AML-193 (cell line): ENCODE measurements around the gene TBC1D8B.

Source experiments
- DNase-seq, 2 experiments: peaks; one replicate each; lab custom pipeline; 2025; lab: John Stamatoyannopoulos, UW

Gene TBC1D8B

DNA sequence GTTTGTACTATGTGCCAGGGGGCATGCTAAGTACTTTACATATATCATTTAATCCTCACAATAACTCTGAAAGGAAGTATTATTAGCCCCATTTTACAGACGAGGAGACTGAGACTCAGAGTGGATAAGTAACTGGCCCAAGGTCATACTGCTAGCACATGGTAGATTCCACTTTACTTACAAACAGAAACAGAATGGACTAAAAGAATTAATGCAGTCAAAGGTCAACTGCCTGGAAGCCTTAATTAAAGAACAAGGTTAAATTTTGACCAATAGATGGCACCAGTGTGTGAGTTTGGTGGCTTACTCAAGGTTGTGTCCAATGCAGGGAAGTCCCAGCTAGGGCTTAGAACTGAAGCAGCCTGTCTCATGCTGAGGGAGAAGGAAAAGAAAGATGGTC is 96.0 kb downstream of the TBC1D8B start:
- peak; percentile 8 to 41 for DNase-seq

DNA sequence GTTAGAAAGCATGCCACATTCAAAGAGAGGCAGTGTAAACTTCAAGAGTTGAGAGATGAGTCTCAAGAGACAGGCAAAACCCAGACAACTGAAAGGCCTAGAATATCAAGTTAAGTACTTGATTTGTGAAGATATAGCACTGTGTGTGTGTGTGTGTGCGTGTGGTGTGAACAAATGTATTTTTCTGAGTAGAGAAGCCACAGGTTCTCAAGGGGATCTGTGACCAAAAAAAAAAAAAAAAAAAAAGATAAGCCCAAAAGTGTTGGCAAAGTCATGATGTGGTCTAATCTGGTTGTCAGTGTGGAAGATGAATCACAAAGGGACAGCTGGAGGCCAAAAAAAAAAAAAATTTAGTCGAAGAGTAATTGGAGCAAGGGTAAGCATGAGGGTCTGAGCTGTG is 96.8 kb downstream of the TBC1D8B start:
- no peak for DNase-seq

DNA sequence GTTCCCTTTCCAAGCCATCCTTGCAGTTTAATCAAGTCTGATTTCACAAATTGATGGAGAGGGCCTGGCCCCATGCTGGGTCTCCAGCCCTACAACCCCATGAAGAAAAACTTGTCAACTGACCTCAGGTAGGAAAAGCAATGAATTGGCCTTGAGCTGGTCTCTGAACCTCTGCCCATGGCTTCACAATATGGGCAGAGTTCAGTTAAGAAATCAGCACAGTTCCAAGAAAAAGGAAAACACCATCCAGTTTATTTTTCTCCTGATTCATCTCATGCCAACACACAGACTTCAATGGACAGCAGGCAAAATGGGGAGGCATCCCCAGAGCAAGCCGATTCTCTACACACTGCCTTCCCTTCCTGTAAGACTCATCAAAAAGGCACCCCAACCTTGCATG is 97.4 kb downstream of the TBC1D8B start:
- no peak for DNase-seq

DNA sequence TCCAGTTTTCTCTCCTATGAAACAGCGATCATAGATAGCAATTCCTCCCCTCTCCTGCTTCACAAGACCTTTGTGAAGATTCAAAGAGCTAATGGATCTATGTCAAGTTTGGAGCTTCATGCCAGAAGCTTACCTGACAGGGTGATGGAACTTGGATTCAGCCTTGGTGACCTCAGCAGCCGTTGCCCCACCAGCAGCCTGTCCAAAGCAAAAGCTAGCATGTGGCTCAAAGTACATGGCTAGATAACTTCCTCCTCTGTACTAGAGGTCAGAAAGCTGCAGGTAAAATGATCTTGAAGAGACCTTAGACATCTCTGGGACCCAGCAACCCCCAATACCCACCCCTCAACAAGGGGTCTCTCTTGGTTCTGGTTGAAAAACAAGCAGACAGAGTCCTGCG is 98.9 kb downstream of the TBC1D8B start:
- DNase-seq, result no peak

DNA sequence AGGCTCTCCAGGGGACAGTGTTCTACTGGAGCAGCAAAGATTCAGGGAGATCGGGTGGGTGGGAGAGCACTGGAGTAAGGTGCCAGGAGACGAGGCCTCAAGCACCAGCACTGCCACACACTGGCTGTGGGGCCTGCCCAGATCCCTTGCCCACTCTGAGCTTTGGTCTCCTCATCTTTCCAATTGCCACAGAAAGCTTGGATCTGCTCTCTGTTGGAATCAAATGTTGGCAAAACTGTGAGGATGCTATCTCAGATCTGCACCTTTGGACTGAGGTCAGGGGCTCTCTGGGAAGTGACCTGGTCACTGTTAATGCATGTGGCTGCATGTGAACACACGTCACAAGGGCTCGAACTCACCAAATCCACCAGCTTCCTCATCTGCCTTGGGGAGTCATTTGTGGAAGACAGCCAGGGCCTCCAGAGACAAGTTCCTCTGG is 99.3 kb downstream of the TBC1D8B start:
- DNase-seq, result no peak

DNA sequence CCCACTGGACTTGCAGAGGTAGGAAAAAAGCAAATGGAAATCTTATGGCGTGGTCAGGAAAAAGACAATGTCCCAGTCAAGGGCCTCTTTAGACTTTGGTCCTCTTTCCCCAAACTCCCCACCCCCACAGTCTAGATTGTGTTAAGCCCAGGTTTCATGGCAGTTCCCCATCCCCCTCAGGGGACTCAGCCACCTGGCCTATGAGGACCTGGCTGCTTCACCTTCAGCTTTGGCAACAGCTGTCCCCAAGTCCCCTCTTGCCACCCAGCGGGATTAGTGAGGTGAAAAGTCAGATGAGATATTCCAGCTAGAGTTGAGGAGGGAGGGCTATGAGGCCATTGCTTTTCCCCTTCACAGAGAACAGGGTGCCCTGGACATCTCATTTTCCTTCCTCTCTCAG is 100.2 kb downstream of the TBC1D8B start:
- DNase-seq, result no peak

DNA sequence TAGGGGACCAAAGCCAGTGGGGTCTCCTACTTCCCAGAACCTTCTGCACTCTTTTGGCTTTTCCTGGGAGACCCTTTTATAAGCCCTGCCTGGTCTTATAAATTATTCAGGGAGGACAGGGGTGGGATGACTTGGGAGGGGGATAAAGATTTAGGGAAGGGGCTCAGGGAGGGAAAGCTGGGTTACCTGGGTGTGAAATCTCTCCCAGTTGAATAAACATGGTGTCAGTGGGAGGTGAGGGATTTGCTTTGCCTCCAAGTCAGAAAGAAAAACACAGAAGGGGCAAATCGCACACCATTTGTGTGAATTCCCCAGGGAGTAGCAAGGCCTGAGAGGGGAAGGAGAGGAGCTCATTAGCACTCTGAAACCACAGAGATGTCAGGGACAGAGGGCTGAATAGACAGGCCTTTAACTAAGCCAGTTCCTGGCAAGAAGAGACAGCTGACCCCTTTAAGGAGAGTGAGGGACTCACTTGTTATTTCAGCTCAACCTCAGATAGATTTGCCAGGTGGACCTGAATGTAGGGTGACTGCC is 100.9 kb downstream of the TBC1D8B start, which contains the start of gene RIPPLY1:
Gene RIPPLY1 (minus strand): TSS at position 51 of the 534 bp plus-strand sequence. CDS start 54 bp downstream, outside the sequence.
- no peak for DNase-seq

DNA sequence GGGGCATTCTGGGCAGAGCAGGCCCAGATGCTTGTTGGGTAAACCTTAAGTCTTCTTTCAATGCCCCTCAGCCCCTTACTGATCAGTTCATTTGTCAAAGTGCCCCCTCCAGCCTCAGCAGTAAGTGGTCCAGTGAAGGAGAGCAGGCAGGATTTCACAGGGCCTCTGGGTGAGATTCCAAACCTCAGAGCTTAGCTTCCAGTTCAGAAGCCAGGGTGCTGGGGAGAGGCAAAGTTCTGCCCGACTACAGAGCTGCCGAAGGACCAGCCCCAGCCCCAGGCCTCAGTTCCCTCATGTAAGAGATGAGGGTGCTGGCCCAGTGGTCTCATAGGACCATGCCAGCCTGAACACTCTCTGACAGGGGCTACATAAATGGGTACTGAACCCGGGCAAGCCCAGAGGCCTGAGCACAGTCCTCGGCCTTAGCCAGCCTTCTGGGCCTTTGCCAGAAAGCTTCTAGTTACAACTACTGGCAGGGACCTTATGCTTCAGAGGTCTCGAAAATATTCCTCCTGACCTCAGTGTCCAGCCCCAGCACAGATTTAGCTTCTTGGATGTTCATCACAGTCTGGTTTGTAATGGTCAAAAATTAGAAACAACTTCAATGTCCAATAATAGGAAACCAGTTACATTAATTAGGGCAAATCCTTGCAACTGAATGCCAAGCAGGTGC is 101.5 kb downstream of the TBC1D8B start:
- DNase-seq, result no peak

DNA sequence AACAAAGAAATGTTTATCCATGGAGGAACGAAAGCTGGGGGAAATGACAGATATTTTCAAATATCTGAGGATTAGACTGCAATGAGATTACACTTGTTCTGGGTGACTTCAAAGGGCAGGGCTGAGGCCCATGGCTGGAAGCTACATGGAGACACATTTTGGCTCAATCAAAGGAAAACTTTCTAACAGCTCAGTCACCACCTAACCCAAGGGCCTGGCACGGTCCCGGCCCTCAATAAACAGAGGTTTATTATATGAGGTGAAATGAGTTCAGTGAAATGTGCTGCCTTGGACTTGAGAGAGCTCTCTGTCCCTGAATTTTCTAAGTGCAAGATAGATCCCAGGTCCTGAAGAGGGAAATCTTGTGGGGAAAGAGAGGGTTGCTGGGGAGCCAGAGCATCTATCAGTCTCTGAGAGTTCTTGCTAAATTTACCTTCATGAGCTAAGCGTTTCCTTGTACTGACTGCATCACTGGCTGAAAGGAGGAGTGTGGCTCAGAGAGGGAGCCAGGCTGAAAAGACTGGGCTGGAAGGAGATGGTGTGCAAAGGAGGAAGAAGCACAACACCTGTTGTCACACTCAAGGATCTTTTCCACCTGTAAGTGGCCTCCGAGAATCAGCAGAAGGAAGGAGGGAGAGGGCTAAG is 102.7 kb downstream of the TBC1D8B start:
- DNase-seq, result no peak

DNA sequence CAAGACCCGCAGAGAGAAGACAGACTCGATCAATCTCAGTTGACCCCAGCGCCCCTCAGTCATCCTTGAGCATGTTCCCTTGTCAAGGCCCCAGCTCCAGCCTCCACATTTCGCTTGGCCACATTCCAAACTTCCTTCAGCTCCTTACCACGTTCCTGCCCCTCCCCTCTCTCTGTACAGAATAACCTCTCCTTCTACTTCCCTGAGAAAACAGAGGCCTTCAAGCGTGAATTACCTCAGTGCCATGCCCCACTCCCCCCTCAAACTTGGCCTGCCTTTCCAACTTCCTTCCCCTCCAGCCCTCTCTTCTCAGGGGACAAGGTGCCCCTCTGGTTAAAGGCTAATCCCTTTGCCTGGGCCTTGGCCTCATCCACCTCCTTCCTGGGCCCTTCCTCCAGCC is 103.9 kb downstream of the TBC1D8B start:
- DNase-seq, result no peak

DNA sequence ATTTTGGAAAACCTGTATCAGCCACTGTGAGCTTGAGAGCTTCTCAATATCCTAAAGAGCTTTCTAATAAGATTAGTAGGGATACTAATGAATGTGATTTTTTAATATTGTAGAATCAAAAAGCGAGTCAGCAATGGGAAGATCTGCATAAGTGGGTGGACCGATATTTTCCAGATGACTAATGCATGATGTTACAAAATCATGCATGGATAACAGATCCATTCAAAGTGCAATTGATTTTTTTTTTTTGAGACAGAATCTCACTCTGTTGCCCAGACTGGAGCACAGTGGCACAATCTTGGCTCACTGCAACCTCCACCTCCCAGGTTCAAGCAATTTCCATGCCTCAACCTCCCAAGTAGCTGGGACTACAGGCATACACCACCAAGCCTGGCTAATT is 110.4 kb downstream of the TBC1D8B start:
- DNase-seq, result no peak

DNA sequence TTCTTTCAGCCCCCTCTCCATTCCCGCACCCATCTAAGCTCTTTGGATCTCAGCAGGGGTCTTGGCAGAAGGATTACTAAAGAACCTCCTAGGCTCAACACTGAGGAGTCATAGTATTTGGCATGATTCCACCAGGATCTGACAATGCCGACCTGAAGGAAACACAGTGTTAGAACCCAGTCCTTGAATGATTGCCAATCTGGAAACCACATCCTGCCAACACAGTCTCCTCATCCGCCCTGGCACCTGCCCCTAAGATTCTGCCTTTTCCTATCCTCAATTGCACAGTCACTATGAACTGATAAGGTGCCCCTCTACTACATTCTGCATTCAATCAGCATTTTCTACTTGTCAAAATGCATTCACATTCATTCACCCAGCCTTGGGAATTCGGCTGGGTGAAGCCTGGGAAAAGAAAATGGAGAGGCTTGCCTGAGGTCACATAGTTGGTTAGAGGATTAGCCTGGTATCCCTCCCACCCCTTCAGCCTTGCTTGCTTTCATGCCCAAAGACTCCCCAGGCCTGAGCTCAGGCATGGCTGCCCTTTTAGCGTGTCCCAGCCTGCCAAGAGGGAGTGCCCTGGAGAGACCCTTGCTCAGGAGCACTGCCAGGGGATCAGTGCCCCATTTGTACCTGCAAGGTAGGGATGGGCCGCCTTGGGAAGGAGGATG is 115.5 kb downstream of the TBC1D8B start:
- DNase-seq, result peak; percentile 2 to 32

DNA sequence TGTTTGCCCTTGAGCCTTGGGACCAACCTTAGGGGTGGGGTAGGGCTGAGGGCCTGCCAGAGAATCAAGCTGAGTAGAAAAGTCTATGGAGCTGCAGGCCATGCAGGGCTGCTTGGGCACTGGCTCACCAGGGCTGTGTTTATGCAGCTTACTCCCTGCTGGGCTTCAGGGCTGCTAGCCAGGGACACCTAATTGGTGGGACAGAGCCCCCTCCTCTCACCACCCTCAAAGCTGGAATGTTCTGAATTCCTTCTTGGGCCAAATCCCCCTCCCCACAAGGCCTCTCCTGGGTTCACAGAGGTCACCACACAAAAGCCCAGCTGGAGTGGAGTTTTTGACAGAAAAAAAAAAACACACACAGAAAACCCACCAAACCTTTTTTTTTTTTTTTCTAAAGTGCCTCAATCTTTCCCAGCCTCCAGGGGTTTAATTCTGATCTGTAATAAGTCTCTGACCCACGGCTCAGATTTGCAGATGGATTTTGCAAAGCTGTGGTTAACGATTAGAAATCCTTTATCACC is 117.5 kb downstream of the TBC1D8B start, which contains the start of gene CLDN2:
Gene CLDN2 (plus strand): TSS at position 471 of the 521 bp plus-strand sequence. CDS start 7,827 bp downstream, outside the sequence.
- DNase-seq, result no peak

DNA sequence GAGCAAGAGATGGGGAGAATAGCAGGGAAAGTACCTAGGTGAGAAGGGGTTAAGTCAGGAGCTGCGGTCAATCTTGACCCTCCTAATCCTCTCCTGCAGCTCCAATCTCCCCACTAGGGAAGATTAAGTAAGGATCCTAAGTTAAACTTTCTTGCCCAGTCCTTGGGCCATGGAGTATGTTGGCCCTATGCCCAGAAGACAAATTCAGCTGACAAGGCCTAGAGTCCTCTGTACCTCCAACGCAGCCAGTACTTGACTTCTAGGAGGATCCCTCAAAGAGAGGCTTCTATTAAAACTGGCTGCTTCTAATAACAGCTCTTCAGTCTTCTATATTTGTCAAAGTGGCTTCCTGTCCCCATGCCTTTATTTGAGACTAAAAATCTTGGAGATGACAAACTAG is 119.2 kb downstream of the TBC1D8B start:
- no peak for DNase-seq
